ENCODE data around the gene SKI. TPM values are rescaled to one million over a fixed set of nuclear protein-coding genes. Genes with fewer than 3 reads are reported as not detected.

SKI gene
- polyA plus RNA-seq, 3 donors = 48.7 to 63.3 (median 56.2) TPM

- no peak for DNase-seq (ENCODE audit: extremely low read depth in 1 of 11, low read depth in 9 of 11, low spot score in 4 of 11)
These were observed 50.6 kb downstream of the SKI start for GRCh38 chr1:2278591-2279209.

GRCh38 chr1:2279210-2279639 is 51.1 kb downstream of the SKI start:
- peak; percentile 81 to 97 (median 92) for DNase-seq (ENCODE audit: extremely low read depth in 1 of 11, low read depth in 9 of 11, low spot score in 4 of 11)

- no peak for DNase-seq (ENCODE audit: extremely low read depth in 1 of 11, low read depth in 9 of 11, low spot score in 4 of 11)
These were observed 51.7 kb downstream of the SKI start for GRCh38 chr1:2279817-2280216.

DNA sequence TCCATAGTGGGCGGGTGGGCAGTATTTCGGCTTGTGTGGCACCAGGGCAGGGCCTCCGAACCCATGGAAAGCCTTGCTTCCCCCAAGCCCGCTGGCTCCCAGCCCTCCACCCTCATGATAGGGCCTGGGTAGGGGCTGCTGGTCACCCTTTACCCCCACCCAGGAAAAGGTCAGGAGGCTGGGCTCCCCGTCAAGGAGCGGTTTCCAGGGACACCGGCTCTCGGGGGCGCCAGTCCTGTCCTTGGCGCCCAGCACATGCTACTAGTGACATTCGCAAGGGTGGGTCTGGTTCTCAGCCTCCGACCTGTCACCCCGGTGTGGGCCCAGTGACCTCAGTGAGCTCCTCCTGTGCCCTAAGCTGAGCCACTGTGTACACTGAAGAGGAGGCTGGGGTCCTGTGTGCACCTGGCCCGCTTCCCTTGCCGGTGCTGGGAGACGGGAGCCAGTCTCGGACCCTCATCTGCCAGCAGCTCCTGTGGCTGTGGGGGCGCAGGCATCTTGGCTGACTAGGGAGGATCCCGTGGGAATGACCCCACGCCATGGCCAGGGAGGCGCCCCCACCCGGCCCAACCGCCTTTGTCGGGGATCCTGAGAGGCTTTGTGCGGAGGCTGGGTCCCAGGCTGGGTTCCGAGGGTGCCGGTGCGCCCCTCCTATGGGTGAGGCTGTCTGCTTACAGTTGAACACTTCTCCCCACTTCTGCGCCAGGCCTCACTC is 54.6 kb downstream of the SKI start:
- no peak for DNase-seq (ENCODE audit: extremely low read depth in 1 of 11, low read depth in 9 of 11, low spot score in 4 of 11)

DNA sequence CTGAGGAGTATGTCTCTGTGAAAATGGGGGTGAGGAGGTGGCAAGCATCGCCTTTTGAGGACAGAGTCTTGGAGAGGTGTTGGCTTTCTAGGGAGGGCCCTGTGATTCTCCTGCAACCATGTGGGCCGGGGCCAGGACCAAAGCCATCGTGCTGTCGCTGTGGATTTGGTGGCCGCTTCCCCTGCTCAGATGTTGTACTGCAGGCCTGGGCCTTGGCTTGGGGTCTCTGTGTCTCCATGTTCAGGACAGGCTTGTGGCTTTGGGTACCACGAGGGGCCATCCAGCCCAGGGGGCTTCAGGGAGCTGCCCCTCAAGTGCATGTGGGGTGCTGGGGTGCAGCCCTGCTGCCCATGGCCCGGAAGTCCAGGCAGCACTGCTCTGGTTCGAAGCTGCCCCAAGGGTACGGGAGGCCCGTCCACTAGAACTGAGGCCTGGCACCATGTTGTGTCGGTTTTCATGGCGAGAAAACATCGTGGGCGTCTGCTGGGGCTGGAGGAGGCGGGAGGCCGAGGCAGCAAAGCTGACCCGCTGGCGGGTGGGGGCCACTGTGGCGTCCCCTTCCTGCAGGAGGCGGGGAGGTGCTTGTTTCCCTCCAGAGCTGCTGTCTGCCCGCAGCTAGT is 55.4 kb downstream of the SKI start:
- DNase-seq (ENCODE audit: extremely low read depth in 1 of 11, low read depth in 9 of 11, low spot score in 4 of 11) = no peak

DNA sequence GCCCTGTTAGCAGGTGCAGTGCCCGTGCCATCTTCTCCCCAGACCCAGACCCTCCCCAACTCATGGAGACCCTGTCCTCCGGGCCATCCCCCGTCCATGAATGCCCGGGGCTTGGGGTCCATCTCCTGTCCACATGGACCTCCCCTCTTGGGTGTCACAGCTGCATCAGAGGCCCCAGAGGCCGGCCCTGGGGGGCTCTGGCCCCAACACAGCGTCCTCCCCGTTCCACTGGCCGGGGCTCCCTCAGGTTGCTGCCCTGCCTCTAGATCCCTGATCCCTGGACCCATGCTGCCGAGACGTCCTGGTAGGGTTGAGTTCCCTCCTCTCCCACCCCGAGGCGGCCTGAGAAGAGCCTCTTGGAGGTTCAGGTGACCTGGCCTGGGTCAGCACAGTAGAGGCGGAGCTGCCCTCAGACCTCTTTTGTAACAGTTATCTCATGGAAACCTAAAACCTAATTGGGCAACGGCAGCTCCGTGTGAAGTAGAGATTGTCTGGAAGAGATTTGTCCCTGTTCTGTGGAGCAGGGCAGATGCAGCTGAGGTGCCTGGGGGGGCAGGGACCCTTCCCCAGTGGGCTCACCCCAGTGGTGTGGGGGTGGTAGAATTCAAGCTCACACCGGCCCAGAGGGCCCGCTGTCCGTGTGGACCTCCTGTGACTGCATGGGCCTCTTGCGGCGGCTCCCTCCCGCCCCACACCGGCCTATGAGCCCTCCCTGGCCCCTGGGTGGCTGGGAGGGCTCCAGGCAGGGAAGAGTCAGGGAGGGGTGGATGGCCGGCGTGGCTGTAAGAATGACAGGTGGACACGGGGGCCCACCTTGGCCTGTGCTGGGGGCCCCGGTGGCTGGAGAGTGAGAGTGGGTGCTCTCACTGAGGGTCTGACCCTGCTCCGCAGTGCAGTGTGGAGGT is 56.1 kb downstream of the SKI start:
- no peak for DNase-seq (ENCODE audit: extremely low read depth in 1 of 11, low read depth in 9 of 11, low spot score in 4 of 11)

- DNase-seq (ENCODE audit: extremely low read depth in 1 of 11, low read depth in 9 of 11, low spot score in 4 of 11) = no peak
These were observed 56.8 kb downstream of the SKI start for GRCh38 chr1:2284932-2285331.

GRCh38 chr1:2286923-2287322 is 58.8 kb downstream of the SKI start:
- DNase-seq (ENCODE audit: extremely low read depth in 1 of 11, low read depth in 9 of 11, low spot score in 4 of 11) = no peak

GRCh38 chr1:2287649-2288048 is 59.5 kb downstream of the SKI start:
- DNase-seq (ENCODE audit: extremely low read depth in 1 of 11, low read depth in 9 of 11, low spot score in 4 of 11) = no peak

DNA sequence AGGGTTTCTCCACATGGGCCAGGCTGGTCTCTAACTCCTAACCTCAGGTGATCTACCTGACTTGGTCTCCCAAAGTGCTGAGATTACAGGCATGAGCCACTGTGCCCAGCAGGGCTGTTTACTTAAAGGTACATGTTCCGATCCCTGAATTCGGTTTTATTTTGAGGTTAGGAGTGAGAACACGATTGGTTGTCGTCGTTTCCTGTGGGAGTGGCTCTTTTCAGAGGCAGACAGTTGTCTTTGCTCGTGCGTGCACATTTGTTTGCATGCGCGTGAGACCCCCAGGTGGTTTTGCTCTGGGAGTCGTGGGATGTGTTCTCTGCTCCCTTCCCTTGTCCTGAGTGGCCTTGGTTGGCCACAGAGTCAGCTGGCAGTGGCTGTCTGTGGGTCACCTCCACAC is 60.2 kb downstream of the SKI start:
- no peak for DNase-seq (ENCODE audit: extremely low read depth in 1 of 11, low read depth in 9 of 11, low spot score in 4 of 11)

DNA sequence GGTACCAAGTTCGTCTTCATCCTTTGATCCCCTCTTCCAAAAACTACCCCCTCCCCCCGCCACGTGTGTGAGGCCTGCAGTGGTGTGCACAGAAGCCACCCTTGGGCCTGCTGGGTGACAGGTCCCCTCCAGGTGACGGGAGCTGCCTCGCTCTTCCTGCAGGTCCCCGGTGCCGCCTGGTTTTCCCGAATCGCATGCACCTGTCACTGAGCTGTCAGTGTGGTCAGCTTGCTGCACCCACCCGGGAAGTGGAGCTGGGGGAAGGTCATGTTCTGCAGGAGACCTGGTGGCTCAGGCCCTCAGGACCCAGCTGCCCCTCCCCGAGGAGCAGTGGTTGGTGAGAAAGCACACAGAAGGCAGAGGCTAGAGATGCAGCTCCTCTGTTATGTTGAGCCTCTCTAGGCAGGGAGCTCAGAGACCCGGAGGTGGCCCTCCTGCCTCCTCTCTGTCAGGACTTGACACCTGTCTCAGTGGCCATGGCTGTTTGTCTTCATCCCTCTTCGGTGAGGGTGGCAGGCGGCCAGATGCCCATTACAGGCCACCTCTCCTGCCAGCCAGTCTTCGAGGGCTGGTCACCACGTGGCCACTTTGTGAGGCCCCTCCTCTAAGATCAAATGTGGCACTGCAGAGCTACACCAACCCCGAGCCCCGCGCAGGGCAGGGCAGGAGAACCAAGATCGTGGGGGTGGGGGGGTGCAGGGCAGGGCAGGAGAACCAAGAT is 60.9 kb downstream of the SKI start:
- no peak for DNase-seq (ENCODE audit: extremely low read depth in 1 of 11, low read depth in 9 of 11, low spot score in 4 of 11)

- no peak for DNase-seq (ENCODE audit: extremely low read depth in 1 of 11, low read depth in 9 of 11, low spot score in 4 of 11)
These were observed 61.5 kb downstream of the SKI start for GRCh38 chr1:2289607-2290006.

GRCh38 chr1:2290171-2290578 is 62.1 kb downstream of the SKI start:
- no peak for DNase-seq (ENCODE audit: extremely low read depth in 1 of 11, low read depth in 9 of 11, low spot score in 4 of 11)

DNA sequence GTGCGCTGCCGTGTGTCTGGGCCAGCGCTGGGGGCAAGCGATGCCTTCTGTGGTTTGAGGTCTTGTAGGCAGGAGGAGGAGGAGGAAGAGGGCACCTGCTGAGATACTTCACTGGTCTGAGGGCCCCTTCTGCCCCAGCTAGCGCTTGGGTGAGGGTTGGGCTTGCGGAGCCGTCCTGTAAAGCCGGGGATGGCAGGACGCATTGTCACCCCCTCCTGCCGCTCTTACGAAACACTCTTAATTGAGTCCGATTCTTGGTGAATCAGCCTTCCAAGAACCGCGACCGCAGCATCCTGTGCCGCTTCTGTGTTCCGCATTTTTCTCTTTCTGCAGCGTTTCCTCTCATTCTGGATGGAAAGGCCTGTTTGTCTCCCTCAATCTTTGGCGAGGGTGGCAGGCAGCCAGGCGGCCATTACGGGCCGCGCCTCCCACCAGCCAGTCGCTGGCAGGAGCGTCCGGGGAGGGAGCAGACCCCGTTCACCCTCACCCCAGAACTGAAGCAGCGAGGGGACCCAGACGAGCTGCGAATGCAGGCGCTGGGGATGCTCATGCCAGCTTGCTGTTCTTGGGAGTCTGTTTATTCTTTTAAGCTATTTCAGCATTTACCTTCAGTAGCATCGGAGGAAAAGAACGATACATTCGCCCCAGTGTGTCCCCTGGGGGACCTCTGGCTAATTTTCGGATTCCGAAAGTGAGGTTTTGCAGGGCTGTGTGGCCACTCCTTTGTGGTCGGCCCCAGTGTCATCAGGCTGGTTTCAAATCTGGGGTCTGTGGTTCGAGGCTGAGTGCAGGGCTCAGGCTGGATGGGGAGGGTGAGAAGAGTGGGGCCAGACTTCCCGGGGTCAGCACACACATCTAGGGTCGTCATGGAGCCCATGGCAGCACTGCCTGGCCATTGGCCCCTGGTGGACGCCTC is 62.7 kb downstream of the SKI start:
- no peak for DNase-seq (ENCODE audit: extremely low read depth in 1 of 11, low read depth in 9 of 11, low spot score in 4 of 11)

- DNase-seq (ENCODE audit: extremely low read depth in 1 of 11, low read depth in 9 of 11, low spot score in 4 of 11) = no peak
These were observed 63.5 kb downstream of the SKI start for GRCh38 chr1:2291577-2291976.

GRCh38 chr1:2292725-2293450 is 64.8 kb downstream of the SKI start:
- no peak for DNase-seq (ENCODE audit: extremely low read depth in 1 of 11, low read depth in 9 of 11, low spot score in 4 of 11)

- DNase-seq (ENCODE audit: extremely low read depth in 1 of 11, low read depth in 9 of 11, low spot score in 4 of 11) = no peak
These were observed 66.1 kb downstream of the SKI start for GRCh38 chr1:2294033-2294724.

All from renal cortex interstitium (tissue), 11 donors.